Naive thymus-derived CD4-positive, alpha-beta T cell (primary cell): ENCODE results near the gene SCAMP1. TPM values are rescaled to one million over a fixed set of nuclear protein-coding genes. Genes with fewer than 3 reads are reported as not detected.
A peak's percentile ranks its signal among the peaks of the same experiment; 100 is the strongest.

Experiments
- ATAC-seq: fragments of 150-1000 bp; cut with Tn5 transposase; 2 replicates; pipeline ENCODE4 v1.10.0; 2021; ENCODE audit warnings: mild to moderate bottlenecking, moderate library complexity
- CTCF ChIA-PET: fragments of 350-600 bp; sonication (Branson Sonifier 250); formaldehyde crosslinking; loops from one replicate; lab custom pipeline; 2021; ENCODE audit warnings: antibody characterized with exemption; lab: Charles Lee
- POLR2A ChIA-PET: fragments of 350-600 bp; sonication (Branson Sonifier 250); formaldehyde crosslinking; loops from one replicate; lab custom pipeline; 2021; ENCODE audit warnings: antibody characterized with exemption, inconsistent platforms; lab: Charles Lee
- DNase-seq, 9 donors: peaks; one replicate each; pipeline versions ENCODE4 v3.0.0 to v3.0.0-alpha.2; 2020 to 2022; ENCODE audit warnings: mixed read lengths in 1 of 9
- H3K27ac ChIP-seq: one replicate; pipeline ENCODE4 v1.7.0; 2013; ENCODE audit warnings: mild to moderate bottlenecking, low read depth, low read length, moderate library complexity
- H3K27me3 ChIP-seq, 2 donors: one replicate each; pipeline ENCODE4 v1.7.0; 2013; ENCODE audit warnings: low read length in 2 of 2, mild to moderate bottlenecking in 2 of 2, moderate library complexity in 2 of 2; ENCODE audit not compliant: control insufficient read depth in 2 of 2, insufficient read depth in 2 of 2
- H3K36me3 ChIP-seq, 3 experiments: 1 replicate in 2 of 3; 2 replicates in 1 of 3; pipeline ENCODE4 v1.7.0; 2013; ENCODE audit warnings: low read length in 3 of 3, mild to moderate bottlenecking in 3 of 3, moderate library complexity in 1 of 3; ENCODE audit not compliant: insufficient read depth in 3 of 3, control insufficient read depth in 2 of 3
- H3K4me1 ChIP-seq, 2 donors: one replicate each; pipeline ENCODE4 v1.7.0; 2013; ENCODE audit warnings: low read length in 2 of 2, mild to moderate bottlenecking in 2 of 2, moderate library complexity in 1 of 2; ENCODE audit not compliant: control insufficient read depth in 2 of 2, insufficient read depth in 2 of 2
- H3K4me3 ChIP-seq: 2 replicates; pipeline ENCODE4 v1.7.0; 2013; ENCODE audit warnings: mild to moderate bottlenecking, low read length
- H3K9me3 ChIP-seq, 3 experiments: 1 replicate in 2 of 3; 2 replicates in 1 of 3; pipeline ENCODE4 v1.7.0; 2013; ENCODE audit warnings: low read length in 3 of 3; ENCODE audit not compliant: control insufficient read depth in 2 of 3
- H3K27ac Mint-ChIP-seq, 9 donors: one replicate each; pipeline ENCODE4 v1.8.0; 2020 to 2022; ENCODE audit warnings: mixed read lengths in 9 of 9, mild to moderate bottlenecking in 8 of 9, moderate library complexity in 5 of 9, inconsistent platforms in 2 of 9
- H3K27me3 Mint-ChIP-seq, 5 donors: one replicate each; pipeline ENCODE4 v1.8.0; 2021 to 2022; ENCODE audit warnings: mixed read lengths in 5 of 5, mild to moderate bottlenecking in 1 of 5
- H3K36me3 Mint-ChIP-seq, 5 donors: one replicate each; pipeline ENCODE4 v1.8.0; 2020 to 2022; ENCODE audit warnings: mixed read lengths in 5 of 5, mild to moderate bottlenecking in 3 of 5, inconsistent platforms in 1 of 5
- H3K4me1 Mint-ChIP-seq, 7 donors: one replicate each; pipeline ENCODE4 v1.8.0; 2020 to 2022; ENCODE audit warnings: mixed read lengths in 7 of 7, mild to moderate bottlenecking in 3 of 7, inconsistent platforms in 1 of 7
- H3K4me3 Mint-ChIP-seq, 10 donors: one replicate each; pipeline ENCODE4 v1.8.0; 2020 to 2022; ENCODE audit warnings: mild to moderate bottlenecking in 10 of 10, mixed read lengths in 10 of 10, moderate library complexity in 6 of 10, inconsistent platforms in 2 of 10
- H3K9me3 Mint-ChIP-seq, 11 donors: one replicate each; pipeline ENCODE4 v1.8.0; 2020 to 2022; ENCODE audit warnings: mixed read lengths in 11 of 11, mild to moderate bottlenecking in 4 of 11, inconsistent platforms in 1 of 11, moderate library complexity in 1 of 11
- intact Hi-C, 2 donors: fragments of 100-400 bp; cut with micrococcal nuclease; formaldehyde crosslinking; loops; one replicate each; pipeline ENCODE4 v1.15.1; 2023
- polyA plus RNA-seq, 2 donors: library from polyadenylated mRNA; unstranded; fragments of 300-500 nt; fragmentation: Illumina TruSeq; gene quantifications; one replicate each; pipeline ENCODE4 v1.2.3, GENCODE V29; 2021
- total RNA-seq, 6 experiments: library from RNA in 5 of 6; stranded (reverse) in 5 of 6; gene quantifications; 1 replicate in 5 of 6; 2 replicates in 1 of 6; pipeline ENCODE4 v1.2.3 and lab custom pipeline; 2021 to 2026

Gene SCAMP1
- total and polyA plus RNA-seq, 7 experiments from 2014 or later, result 16.9 to 29.8 (median 25.7) TPM

DNA sequence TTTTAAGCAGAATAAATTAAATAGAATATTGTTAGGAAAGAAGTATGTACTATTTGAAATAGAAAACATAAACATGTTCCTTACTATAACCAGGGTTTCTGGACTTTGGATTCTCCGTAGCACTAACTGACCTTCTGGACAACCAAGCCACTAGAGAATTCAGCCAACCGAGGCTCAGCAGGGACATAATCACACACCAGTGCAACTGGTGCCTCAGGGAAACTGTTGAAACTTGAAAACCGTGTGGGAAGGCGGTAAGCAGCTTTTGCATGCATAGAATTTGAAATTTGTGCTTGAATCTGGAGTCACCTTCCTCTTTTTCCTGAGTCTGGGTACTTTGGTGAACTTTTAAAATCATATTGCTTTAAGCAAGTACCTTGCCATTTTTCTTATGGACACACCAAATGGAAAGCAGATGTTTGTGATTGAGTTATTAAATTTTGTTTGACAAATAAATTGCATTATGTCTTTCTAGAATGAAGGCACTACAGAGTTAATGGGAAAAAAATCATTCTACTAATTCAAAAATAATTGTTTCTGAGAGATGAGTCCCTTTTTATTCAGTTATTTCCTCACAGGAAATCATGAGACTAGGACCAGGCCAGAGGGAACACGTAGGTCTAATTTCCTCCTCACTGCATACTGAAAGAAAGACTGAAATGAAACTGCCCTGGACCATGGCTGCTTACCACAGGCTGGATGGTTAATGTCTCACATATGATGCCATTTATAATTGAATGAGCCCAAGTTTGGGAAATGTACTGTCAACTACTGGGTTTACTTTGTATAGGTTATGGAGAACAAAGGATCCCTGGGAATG lies 20.6 kb upstream of the SCAMP1 start:
- POLR2A ChIA-PET, result no interaction called here
- CTCF ChIA-PET, result no interaction called here

DNA sequence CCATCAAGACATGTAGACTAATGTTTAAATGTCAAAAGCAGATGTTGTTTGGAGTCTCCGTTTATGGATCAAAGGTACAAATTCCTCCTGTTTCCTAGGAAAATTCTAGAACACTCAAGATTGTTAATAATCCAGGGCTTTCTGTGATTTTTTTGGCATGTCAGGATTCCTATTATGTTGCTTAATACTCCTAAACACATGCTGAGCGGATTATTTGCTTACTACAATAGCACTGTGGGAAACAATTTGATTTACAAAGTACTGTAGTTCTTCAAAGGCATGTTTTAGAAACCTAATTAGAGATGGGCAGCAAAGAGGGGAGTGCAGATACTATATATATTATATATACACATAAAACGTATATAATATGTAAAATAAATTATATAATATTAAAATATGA lies 19.0 kb upstream of the SCAMP1 start:
- peaks cover 1 to 21% (median 11%) of the 10 kb centered on the region in 11 donors for H3K9me3 Mint-ChIP-seq
- no peak overlapping the region for H3K27ac ChIP-seq
- DNase-seq (no peak), ATAC-seq (no peak)
- no peaks in the 10 kb centered on the region for H3K27me3 ChIP-seq
- no peaks in the 10 kb centered on the region for H3K9me3 ChIP-seq
- intact Hi-C loops, result no loop called here
- ChIA-PET CTCF (no interaction called here), POLR2A (no interaction called here)
- no peaks in the 10 kb centered on the region for H3K36me3 ChIP-seq
- H3K36me3 Mint-ChIP-seq, result peaks cover 0 to 13% (median 4%) of the 10 kb centered on the region in 5 donors
- H3K4me3 ChIP-seq, result no peak overlapping the region
- no peak overlapping the region for H3K4me3 Mint-ChIP-seq
- H3K27ac Mint-ChIP-seq, result no peak overlapping the region
- H3K4me1 ChIP-seq, result no peaks in the 10 kb centered on the region
- no peaks in the 10 kb centered on the region for H3K4me1 Mint-ChIP-seq
- H3K27me3 Mint-ChIP-seq, result peaks cover 0 to 18% (median 16%) of the 10 kb centered on the region in 5 donors

More for the DNA sequence above, 20.6 kb upstream of the SCAMP1 start:
- Mint-ChIP-seq H3K4me1 (no peaks in the 10 kb centered on the region), H3K27ac (no peak overlapping the region), H3K4me3 (no peak overlapping the region), H3K9me3 (peaks cover 1 to 29% (median 14%) of the 10 kb centered on the region in 11 donors), H3K27me3 (peaks cover 8 to 24% (median 16%) of the 10 kb centered on the region in 5 donors), H3K36me3 (peaks cover 0 to 15% (median 4%) of the 10 kb centered on the region in 5 donors)
- H3K9me3 ChIP-seq, result no peaks in the 10 kb centered on the region
- H3K27me3 ChIP-seq, result no peaks in the 10 kb centered on the region
- intact Hi-C loops, result no loop called here
- ATAC-seq (no peak), DNase-seq (no peak)
- H3K36me3 ChIP-seq, result no peaks in the 10 kb centered on the region
- no peak overlapping the region for H3K27ac ChIP-seq
- no peak overlapping the region for H3K4me3 ChIP-seq
- H3K4me1 ChIP-seq, result no peaks in the 10 kb centered on the region

DNA sequence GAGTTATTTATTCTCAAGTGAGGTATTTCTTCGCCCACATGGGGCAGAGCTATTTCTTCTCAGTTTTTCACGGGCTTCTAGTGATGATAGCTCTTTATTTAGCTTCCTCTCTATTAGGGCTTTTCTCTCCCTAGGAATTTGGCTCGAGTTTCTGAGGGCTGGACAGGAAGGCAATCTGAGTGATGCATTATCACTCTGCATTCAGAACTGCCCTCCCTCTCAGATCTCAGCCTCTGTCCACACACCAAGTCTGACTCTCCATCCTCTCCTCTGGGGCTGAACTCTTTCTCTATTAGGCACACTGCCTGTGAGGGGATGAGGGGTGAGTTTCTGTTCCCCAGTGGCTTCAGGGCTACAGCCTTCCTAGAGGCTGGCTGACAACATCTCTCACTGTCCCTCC lies 14.9 kb upstream of the SCAMP1 start:
- no peaks in the 10 kb centered on the region for H3K4me1 ChIP-seq
- peaks cover 0 to 18% (median 8%) of the 10 kb centered on the region in 5 donors for H3K27me3 Mint-ChIP-seq
- intact Hi-C loops, result no loop called here
- no peaks in the 10 kb centered on the region for H3K4me1 Mint-ChIP-seq
- H3K27ac Mint-ChIP-seq, result no peak overlapping the region
- no peaks in the 10 kb centered on the region for H3K9me3 ChIP-seq
- H3K27me3 ChIP-seq, result no peaks in the 10 kb centered on the region
- no peak for ATAC-seq
- no peak overlapping the region for H3K27ac ChIP-seq
- DNase-seq, result no peak
- no peak overlapping the region for H3K4me3 Mint-ChIP-seq
- no peaks in the 10 kb centered on the region for H3K9me3 Mint-ChIP-seq
- no peaks in the 10 kb centered on the region for H3K36me3 Mint-ChIP-seq
- no peak overlapping the region for H3K4me3 ChIP-seq
- no peaks in the 10 kb centered on the region for H3K36me3 ChIP-seq
- CTCF ChIA-PET, result no interaction called here
- POLR2A ChIA-PET, result no interaction called here

DNA sequence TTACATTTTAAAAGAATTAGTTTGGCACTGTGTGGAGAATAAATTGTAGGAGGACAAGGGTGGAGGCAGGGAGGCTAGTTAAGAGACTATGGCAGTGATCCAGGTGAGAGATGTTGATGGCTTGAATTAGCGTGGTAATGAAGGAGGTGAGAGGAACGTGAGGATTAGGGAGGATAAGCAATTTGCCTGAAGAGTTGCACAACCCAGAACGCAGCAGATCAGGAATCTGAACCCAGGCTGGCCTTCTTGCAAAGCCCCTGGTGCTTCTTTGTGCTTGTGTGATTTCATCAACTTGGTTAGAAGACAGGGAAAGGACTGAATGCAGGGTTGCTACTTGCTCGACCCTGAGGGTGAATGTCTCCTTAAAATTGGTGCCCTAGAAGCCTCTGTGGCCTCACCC lies 6.9 kb upstream of the SCAMP1 start:
- ChIA-PET POLR2A (interaction anchor here (1.0 kb wide), 1 partner anchor 58 kb away, joined by 5 read pairs; the partner anchor contains the start of gene AP3B1), CTCF (no interaction called here)
- ATAC-seq, result no peak
- H3K36me3 ChIP-seq, result no peaks in the 10 kb centered on the region
- H3K27me3 ChIP-seq, result no peaks in the 10 kb centered on the region
- H3K27ac ChIP-seq, result no peak overlapping the region
- H3K36me3 Mint-ChIP-seq, result peaks cover 0 to 5% (median 0%) of the 10 kb centered on the region in 5 donors
- no peaks in the 10 kb centered on the region for H3K9me3 Mint-ChIP-seq
- DNase-seq, result no peak
- H3K4me3 Mint-ChIP-seq, result no peak overlapping the region
- no peaks in the 10 kb centered on the region for H3K9me3 ChIP-seq
- H3K4me3 ChIP-seq, result no peak overlapping the region
- peak overlapping the region in 1 of 9 donors; percentile 20 for H3K27ac Mint-ChIP-seq
- no peaks in the 10 kb centered on the region for H3K4me1 ChIP-seq
- no peaks in the 10 kb centered on the region for H3K27me3 Mint-ChIP-seq
- H3K4me1 Mint-ChIP-seq, result peaks cover 3 to 23% (median 14%) of the 10 kb centered on the region in 7 donors
- intact Hi-C loops, result no loop called here

DNA sequence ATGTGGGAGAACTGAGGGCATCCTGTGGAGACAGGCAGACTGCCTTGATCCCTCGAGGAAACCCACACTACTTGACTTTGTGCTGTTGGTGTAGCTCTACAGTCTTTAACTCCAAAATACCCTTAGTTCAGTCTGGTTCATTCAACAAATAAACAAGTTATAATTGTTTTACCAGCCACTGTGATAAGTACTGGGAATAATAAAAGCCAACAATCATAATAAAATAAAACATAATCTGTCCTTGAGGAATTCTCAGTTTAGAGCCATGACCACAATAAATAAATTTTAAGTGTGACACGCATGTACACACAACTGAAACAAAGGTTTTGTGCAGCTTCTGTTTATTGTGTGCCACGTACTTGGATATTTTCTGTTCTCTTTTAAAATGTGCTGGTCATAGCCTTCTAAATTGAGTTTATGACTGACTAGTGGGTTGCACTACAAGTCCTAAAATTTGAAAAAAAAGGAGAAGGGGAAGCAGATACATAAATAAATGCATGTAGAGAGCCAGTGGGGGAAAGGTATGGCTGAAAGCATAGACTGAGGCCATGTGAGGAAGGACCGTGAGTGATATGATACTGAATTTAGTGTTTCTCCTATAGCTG lies 6.2 kb upstream of the SCAMP1 start:
- no peaks in the 10 kb centered on the region for H3K9me3 ChIP-seq
- no peak for ATAC-seq
- H3K36me3 ChIP-seq, result no peaks in the 10 kb centered on the region
- Mint-ChIP-seq H3K36me3 (peaks cover 0 to 11% (median 0%) of the 10 kb centered on the region in 5 donors), H3K27me3 (no peaks in the 10 kb centered on the region), H3K27ac (peak overlapping the region in 1 of 9 donors; percentile 20), H3K4me1 (peaks cover 9 to 30% (median 20%) of the 10 kb centered on the region in 7 donors), H3K9me3 (no peaks in the 10 kb centered on the region), H3K4me3 (no peak overlapping the region)
- no peak overlapping the region for H3K27ac ChIP-seq
- no peak overlapping the region for H3K4me3 ChIP-seq
- DNase-seq, result no peak
- intact Hi-C loops, result no loop called here
- peaks cover 4 to 5% of the 10 kb centered on the region in 2 donors for H3K4me1 ChIP-seq
- ChIA-PET CTCF (no interaction called here), POLR2A (interaction anchor here (1.0 kb wide), 1 partner anchor 59 kb away, joined by 5 read pairs; the partner anchor contains the start of gene AP3B1)
- H3K27me3 ChIP-seq, result no peaks in the 10 kb centered on the region

DNA sequence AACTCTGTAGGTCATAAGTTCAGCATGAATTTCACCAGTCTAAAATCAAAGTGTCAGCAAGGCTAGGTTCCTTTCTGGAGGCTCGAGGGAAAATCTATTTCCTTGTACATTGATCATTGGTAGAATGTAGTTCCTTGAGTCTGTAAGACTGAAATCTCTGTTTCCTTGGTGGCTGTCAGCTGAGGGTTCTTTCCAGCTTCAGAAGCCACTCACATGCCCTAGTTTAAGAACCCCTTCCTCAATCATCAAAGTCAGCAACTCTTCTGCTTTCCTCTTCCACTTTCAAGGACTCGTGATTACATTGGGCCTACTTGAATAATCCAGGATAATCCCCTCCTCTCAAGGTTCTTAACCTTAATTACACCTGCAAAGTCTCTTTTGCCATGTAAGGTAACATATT lies 4.9 kb upstream of the SCAMP1 start:
- Histone ChIP-seq H3K27me3 (no peaks in the 10 kb centered on the region), H3K27ac (no peak overlapping the region), H3K4me1 (peaks cover 9 to 11% of the 10 kb centered on the region in 2 donors), H3K36me3 (peaks cover 0 to 7% (median 0%) of the 10 kb centered on the region in 3 experiments), H3K9me3 (no peaks in the 10 kb centered on the region), H3K4me3 (no peak overlapping the region)
- H3K9me3 Mint-ChIP-seq, result no peaks in the 10 kb centered on the region
- ChIA-PET CTCF (no interaction called here), POLR2A (no interaction called here)
- no peak overlapping the region for H3K4me3 Mint-ChIP-seq
- peaks cover 0 to 13% (median 0%) of the 10 kb centered on the region in 5 donors for H3K36me3 Mint-ChIP-seq
- intact Hi-C loops, result loop anchor here in 1 of 2 donors (5.0 kb wide), 1 partner anchor 1257 kb away; the partner anchor contains the start of gene TENT2
- no peaks in the 10 kb centered on the region for H3K27me3 Mint-ChIP-seq
- DNase-seq, result no peak
- peaks cover 13 to 37% (median 27%) of the 10 kb centered on the region in 7 donors for H3K4me1 Mint-ChIP-seq
- H3K27ac Mint-ChIP-seq, result peak overlapping the region in 4 of 9 donors; percentile 26 to 79 (median 48)
- no peak for ATAC-seq
